ENCODE measurements around the gene AHRR.

Gene AHRR

GRCh38 chr5:321726-322251, 275 bp downstream of the AHRR start:
- DNase-seq, result no peak

- DNase-seq, result no peak
These were observed 897 bp downstream of the AHRR start for GRCh38 chr5:322281-322941.

- no peak for DNase-seq
These were observed 1.7 kb downstream of the AHRR start for GRCh38 chr5:322942-323879.

GRCh38 chr5:324736-325612, 3.5 kb downstream of the AHRR start:
- no peak for DNase-seq

- DNase-seq, result no peak
These were observed 4.6 kb downstream of the AHRR start for GRCh38 chr5:326109-326508.

- DNase-seq, result no peak
These were observed 7.7 kb downstream of the AHRR start for GRCh38 chr5:329121-329735.

GRCh38 chr5:329768-330167, 8.3 kb downstream of the AHRR start:
- no peak for DNase-seq

- no peak for DNase-seq
These were observed 11.3 kb downstream of the AHRR start for GRCh38 chr5:332843-333242.

GRCh38 chr5:333945-334344, 12.4 kb downstream of the AHRR start:
- DNase-seq, result no peak

GRCh38 chr5:334903-335739, 13.6 kb downstream of the AHRR start:
- peak; percentile 66 for DNase-seq

- DNase-seq, result no peak
These were observed 14.2 kb downstream of the AHRR start for GRCh38 chr5:335740-336038.

GRCh38 chr5:337563-338130, 16.1 kb downstream of the AHRR start:
- DNase-seq, result no peak

- DNase-seq, result no peak
These were observed 21.3 kb downstream of the AHRR start for GRCh38 chr5:342501-343460.

GRCh38 chr5:343461-344401, 22.2 kb downstream of the AHRR start:
- DNase-seq, result no peak

GRCh38 chr5:344668-345067, 23.2 kb downstream of the AHRR start:
- no peak for DNase-seq

GRCh38 chr5:345404-346195, 24.1 kb downstream of the AHRR start:
- DNase-seq, result no peak

GRCh38 chr5:346229-346935, 24.9 kb downstream of the AHRR start:
- no peak for DNase-seq
